Esophagus squamous epithelium (tissue), 5 donors: ENCODE measurements around the gene CTIF. TPM values are rescaled to one million over a fixed set of nuclear protein-coding genes. Genes with fewer than 3 reads are reported as not detected.

Experiments used
- DNase-seq: peaks from one replicate; lab custom pipeline; 2025; lab: John Stamatoyannopoulos, UW
- H3K27ac ChIP-seq, 4 donors: fragments of 200-600 bp; sonication (generic); one replicate each; pipeline ENCODE4 v1.5.1; 2016 to 2019; ENCODE audit warnings: mild to moderate bottlenecking in 1 of 4
- H3K27me3 ChIP-seq, 4 donors: fragments of 200-600 bp; sonication (generic); 1 replicate in 3 of 4; 2 replicates in 1 of 4; pipeline versions ENCODE4 v1.5.1 to v1.6.0; 2017 to 2021; ENCODE audit warnings: antibody characterized with exemption in 1 of 4
- H3K36me3 ChIP-seq, 3 donors: fragments of 200-600 bp; sonication (generic); one replicate each; pipeline ENCODE4 v1.5.1; 2016 to 2019
- H3K4me1 ChIP-seq, 3 donors: fragments of 200-600 bp; sonication (generic); one replicate each; pipeline ENCODE4 v1.5.1; 2017 to 2019
- H3K4me3 ChIP-seq, 4 donors: fragments of 200-600 bp; sonication (generic); 1 replicate in 3 of 4; 2 replicates in 1 of 4; pipeline ENCODE4 v1.5.1; 2016 to 2019; ENCODE audit warnings: mild to moderate bottlenecking in 2 of 4, moderate library complexity in 1 of 4
- H3K9me3 ChIP-seq, 3 donors: fragments of 200-600 bp; sonication (generic); one replicate each; pipeline ENCODE4 v1.5.1; 2016 to 2019
- POLR2A ChIP-seq, 4 donors: fragments of 450-650 bp; IDR thresholded peaks; one replicate each; pipeline ENCODE4 v1.6.1; 2017; ENCODE audit warnings: antibody characterized with exemption in 4 of 4, mild to moderate bottlenecking in 4 of 4, moderate library complexity in 3 of 4
- WGBS, 2 donors: methylation state at CpG; one replicate each; pipeline ENCODE4 v1.1.5; 2018; 5-methylcytosine and 5-hydroxymethylcytosine counted together
- intact Hi-C: fragments of 100-400 bp; cut with DNase I; formaldehyde crosslinking; loops from one replicate; pipeline ENCODE4 v1.15.0; 2022
- total RNA-seq, 4 donors: library from RNA; depleted of rRNA; stranded (reverse); fragments of >200 nt; gene quantifications; one replicate each; pipeline ENCODE4 v1.1.0, GENCODE V29; 2016
- TF ChIP-seq, protein P1 (sequence below), 6 experiments: fragments of 450-650 bp in 4 of 6; fragments of 200-600 bp in 2 of 6; sonication (generic) in 2 of 6; IDR thresholded peaks; one replicate each; pipeline ENCODE4 v1.5.1; 2016 to 2019; ENCODE audit warnings: antibody characterized with exemption in 6 of 6, mild to moderate bottlenecking in 4 of 6, moderate library complexity in 4 of 6
- donor health status: DM: yes; HTN: yes; CAD: no.

The CTIF gene
- total RNA-seq, 4 donors from 2014 or later: 4.7 to 24.2 (median 10.2) TPM

DNA sequence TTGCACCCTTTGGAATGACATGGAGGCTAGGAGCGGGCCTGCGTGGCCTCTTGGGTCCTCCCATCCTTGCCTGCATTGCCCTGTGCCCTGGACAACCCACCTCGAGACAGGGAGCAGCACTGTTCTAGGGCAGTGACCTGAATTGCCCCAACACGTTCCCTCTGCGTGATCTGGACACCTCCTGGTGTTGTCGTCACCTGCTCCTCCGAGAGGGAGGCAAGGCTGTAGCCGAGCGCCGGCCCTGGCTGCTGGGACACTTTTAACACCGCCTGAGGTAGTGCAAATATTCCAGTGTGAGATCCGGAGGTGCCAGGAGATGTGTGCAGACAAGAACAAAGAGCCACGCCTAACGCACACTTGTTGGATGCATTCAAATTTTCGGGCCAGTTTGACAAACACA, 280.4 kb downstream of the CTIF start:
- H3K4me1 ChIP-seq: peaks cover 2 to 14% (median 4%) of the 10 kb centered on the region in 3 donors
- no peaks in the 10 kb centered on the region for H3K9me3 ChIP-seq
- no peaks in the 10 kb centered on the region for H3K27me3 ChIP-seq
- intact Hi-C loops: no loop called here
- 32 to 66% methylated on average over 6 to 12 of the region's 15 CpGs for WGBS, 2 donors
- no peak overlapping the region for H3K4me3 ChIP-seq
- H3K36me3 ChIP-seq: peaks cover 0 to 49% (median 0%) of the 10 kb centered on the region in 3 donors
- no peak overlapping the region for H3K27ac ChIP-seq
- TF ChIP-seq, protein P1, sequence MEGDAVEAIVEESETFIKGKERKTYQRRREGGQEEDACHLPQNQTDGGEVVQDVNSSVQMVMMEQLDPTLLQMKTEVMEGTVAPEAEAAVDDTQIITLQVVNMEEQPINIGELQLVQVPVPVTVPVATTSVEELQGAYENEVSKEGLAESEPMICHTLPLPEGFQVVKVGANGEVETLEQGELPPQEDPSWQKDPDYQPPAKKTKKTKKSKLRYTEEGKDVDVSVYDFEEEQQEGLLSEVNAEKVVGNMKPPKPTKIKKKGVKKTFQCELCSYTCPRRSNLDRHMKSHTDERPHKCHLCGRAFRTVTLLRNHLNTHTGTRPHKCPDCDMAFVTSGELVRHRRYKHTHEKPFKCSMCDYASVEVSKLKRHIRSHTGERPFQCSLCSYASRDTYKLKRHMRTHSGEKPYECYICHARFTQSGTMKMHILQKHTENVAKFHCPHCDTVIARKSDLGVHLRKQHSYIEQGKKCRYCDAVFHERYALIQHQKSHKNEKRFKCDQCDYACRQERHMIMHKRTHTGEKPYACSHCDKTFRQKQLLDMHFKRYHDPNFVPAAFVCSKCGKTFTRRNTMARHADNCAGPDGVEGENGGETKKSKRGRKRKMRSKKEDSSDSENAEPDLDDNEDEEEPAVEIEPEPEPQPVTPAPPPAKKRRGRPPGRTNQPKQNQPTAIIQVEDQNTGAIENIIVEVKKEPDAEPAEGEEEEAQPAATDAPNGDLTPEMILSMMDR (IDR thresholded peaks at IDR 0.05): no peak
- no peak for TF ChIP-seq POLR2A (IDR thresholded peaks at IDR 0.05)
- no peak for DNase-seq

DNA sequence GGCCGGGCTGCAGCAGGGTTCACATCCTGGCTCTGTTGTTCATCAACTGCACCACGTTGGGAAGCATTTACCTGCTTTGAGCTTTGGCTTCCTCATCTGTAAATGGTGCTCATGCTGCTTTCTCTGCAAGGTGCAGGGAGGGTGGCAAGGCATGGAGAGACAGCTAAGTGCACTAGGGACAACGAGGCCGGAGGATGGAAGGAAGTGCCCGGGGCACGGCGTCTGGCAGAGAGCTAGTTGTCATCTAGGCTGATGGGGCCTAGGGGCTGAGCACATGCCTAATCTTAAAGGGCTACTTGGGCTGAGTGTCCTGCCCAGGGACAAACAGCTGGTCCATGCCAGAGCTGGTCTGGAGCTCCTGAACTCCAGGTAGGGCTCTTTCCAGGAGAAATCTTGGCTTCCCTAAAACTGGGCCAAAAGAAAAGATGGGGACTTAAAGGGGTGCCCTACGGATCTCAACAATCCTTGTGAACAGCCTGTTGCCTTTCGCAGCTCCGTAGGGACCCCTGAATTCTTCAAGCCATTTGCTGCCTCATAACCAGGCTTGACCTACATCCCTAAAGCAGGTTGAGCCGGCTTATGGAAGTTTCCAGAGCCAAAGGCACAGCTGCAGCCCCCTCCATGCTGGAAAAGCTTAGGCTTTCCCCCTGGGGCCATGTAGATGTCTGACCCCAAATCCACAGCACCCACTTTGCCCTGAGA, 281.1 kb downstream of the CTIF start:
- 82 to 83% methylated on average over 10 to 11 of the region's 11 CpGs for WGBS, 2 donors
- Histone ChIP-seq H3K4me1 (peaks cover 0 to 9% (median 0%) of the 10 kb centered on the region in 3 donors), H3K27ac (no peak overlapping the region), H3K27me3 (no peaks in the 10 kb centered on the region), H3K9me3 (no peaks in the 10 kb centered on the region), H3K36me3 (peaks cover 0 to 49% (median 0%) of the 10 kb centered on the region in 3 donors), H3K4me3 (no peak overlapping the region)
- DNase-seq: no peak
- no peak for TF ChIP-seq POLR2A (IDR thresholded peaks at IDR 0.05)
- TF ChIP-seq, protein P1 (IDR thresholded peaks at IDR 0.05): no peak
- intact Hi-C loops: no loop called here

DNA sequence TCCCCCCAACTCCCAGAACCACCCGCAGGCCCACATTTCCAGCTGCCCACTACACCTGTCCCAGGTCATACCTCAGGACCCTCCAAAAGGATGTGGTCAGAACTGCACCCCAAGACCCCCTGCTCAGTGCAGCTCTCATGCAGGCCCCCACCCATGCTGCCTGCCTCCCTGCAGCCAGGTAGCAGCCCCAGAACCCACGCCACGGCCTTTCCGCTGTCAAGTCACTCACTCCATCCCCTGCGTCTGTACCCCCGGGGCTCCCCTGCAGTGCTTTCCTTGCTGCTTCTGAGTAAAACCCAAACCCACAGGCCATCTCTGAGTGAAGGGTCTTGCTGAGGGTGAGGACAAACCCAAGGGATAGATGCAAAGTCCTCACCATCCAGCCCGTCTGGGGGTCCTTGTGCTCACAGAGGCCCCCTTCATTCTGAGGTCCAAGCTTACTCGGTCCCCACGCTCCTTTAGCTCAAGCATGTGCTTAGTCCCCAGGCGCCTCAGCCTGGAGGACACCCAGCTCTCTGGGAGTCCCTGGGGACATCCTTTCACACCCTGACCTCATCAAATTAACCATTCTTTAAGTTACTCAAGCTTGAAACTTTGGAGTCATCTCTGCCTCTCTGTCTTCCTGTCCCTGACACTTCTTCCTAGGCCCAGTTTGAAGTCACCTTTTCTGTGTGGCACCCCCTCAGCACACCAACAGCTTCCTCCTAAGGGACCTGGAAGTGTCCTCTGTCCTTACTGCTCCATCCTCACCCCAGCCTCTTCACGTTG, 281.8 kb downstream of the CTIF start:
- 85 to 89% methylated on average over 8 to 11 of the region's 11 CpGs for WGBS, 2 donors
- H3K27ac ChIP-seq: no peak overlapping the region
- peaks cover 0 to 16% (median 0%) of the 10 kb centered on the region in 3 donors for H3K4me1 ChIP-seq
- no peak overlapping the region for H3K4me3 ChIP-seq
- no peaks in the 10 kb centered on the region for H3K27me3 ChIP-seq
- peaks cover 0 to 49% (median 0%) of the 10 kb centered on the region in 3 donors for H3K36me3 ChIP-seq
- no peak for TF ChIP-seq POLR2A (IDR thresholded peaks at IDR 0.05)
- TF ChIP-seq, protein P1 (IDR thresholded peaks at IDR 0.05): no peak
- no peak for DNase-seq
- intact Hi-C loops: no loop called here
- H3K9me3 ChIP-seq: no peaks in the 10 kb centered on the region

DNA sequence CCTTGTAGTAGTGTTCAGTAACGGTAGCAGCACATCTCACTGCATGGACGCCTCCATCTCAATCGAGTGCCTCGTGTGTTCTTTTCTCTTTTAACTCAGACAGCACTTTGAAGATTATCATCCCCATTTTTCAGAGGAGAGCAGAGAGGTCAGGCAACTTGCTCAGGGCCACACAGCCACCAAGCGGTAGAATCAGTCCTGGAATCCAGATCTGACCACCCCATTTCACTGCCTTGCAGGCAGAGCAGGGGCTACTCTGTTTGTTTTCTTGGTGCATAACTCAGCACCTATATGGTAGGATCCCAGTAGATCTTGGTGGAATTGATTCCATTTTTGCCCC, 282.4 kb downstream of the CTIF start:
- WGBS, 2 donors: 84 to 93% methylated on average over 5 of the region's 5 CpGs
- no peak overlapping the region for H3K27ac ChIP-seq
- TF ChIP-seq, protein P1 (IDR thresholded peaks at IDR 0.05): no peak
- TF ChIP-seq POLR2A (IDR thresholded peaks at IDR 0.05): no peak
- H3K36me3 ChIP-seq: peaks cover 0 to 49% (median 0%) of the 10 kb centered on the region in 3 donors
- DNase-seq: no peak
- intact Hi-C loops: no loop called here
- no peaks in the 10 kb centered on the region for H3K9me3 ChIP-seq
- no peaks in the 10 kb centered on the region for H3K27me3 ChIP-seq
- peaks cover 0 to 16% (median 0%) of the 10 kb centered on the region in 3 donors for H3K4me1 ChIP-seq
- no peak overlapping the region for H3K4me3 ChIP-seq

DNA sequence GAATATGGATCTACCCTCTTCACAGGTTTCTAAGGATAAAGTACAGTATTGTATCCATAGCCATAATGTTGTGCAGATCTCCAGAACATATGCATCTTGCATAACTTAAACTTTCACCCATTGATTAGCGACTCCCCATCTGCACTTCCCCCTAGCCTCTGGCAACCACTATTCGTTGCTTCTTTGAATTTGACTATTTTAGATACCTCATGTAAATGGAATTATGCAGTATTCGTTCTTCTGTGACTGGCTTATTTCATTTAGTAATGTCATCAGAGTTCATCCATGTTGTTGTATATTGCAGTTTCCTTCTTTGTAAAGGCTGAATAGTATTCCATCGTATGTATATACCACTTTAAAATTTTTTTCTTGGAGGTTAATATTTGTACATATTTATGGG, 283.0 kb downstream of the CTIF start:
- Histone ChIP-seq H3K36me3 (peaks cover 0 to 45% (median 0%) of the 10 kb centered on the region in 3 donors), H3K9me3 (no peaks in the 10 kb centered on the region), H3K27ac (no peak overlapping the region), H3K4me1 (peaks cover 0 to 17% (median 0%) of the 10 kb centered on the region in 3 donors), H3K27me3 (no peaks in the 10 kb centered on the region), H3K4me3 (no peak overlapping the region)
- no peak for TF ChIP-seq POLR2A (IDR thresholded peaks at IDR 0.05)
- TF ChIP-seq, protein P1 (IDR thresholded peaks at IDR 0.05): no peak
- DNase-seq: no peak
- WGBS, 2 donors: 58 to 61% methylated on average over 4 of the region's 4 CpGs
- intact Hi-C loops: no loop called here
